Type B pancreatic cell (in vitro differentiated cells): ENCODE data around the gene SLC23A2. TPM values are rescaled to one million over a fixed set of nuclear protein-coding genes. Genes with fewer than 3 reads are reported as not detected.
A peak's percentile ranks its signal among the peaks of the same experiment; 100 is the strongest.
"Not testable (repeated sequence)": the region's sequence is repeated elsewhere in the genome, so short reads cannot be mapped to it uniquely, and the experiment has no call there.

Source experiments
- DNase-seq: peaks from one replicate; pipeline ENCODE4 v3.0.0; 2021; ENCODE audit warnings: mixed read lengths; ENCODE audit not compliant: unreplicated experiment; ENCODE audit errors: extremely low spot score
- H3K27ac Mint-ChIP-seq: 2 replicates; pipeline ENCODE4 v1.8.0; 2021; ENCODE audit warnings: mild to moderate bottlenecking, mixed read lengths
- H3K27me3 Mint-ChIP-seq: 2 replicates; pipeline ENCODE4 v1.8.0; 2021; ENCODE audit warnings: mixed read lengths
- H3K36me3 Mint-ChIP-seq: 2 replicates; pipeline ENCODE4 v1.8.0; 2021; ENCODE audit warnings: mixed read lengths
- H3K4me1 Mint-ChIP-seq: one replicate; pipeline ENCODE4 v1.8.0; 2021; ENCODE audit warnings: mixed read lengths; ENCODE audit not compliant: unreplicated experiment
- H3K4me3 Mint-ChIP-seq: 2 replicates; pipeline ENCODE4 v1.8.0; 2021; ENCODE audit warnings: mild to moderate bottlenecking, mixed read lengths
- H3K9me3 Mint-ChIP-seq: 2 replicates; pipeline ENCODE4 v1.8.0; 2021; ENCODE audit warnings: mixed read lengths
- CTCF ChIP-seq: fragments of 200-600 bp; sonication (generic); conservative IDR thresholded peaks from 2 replicates; pipeline ENCODE4 v1.5.0; 2021; ENCODE audit warnings: antibody characterized with exemption, mild to moderate bottlenecking
- total RNA-seq: library from RNA; stranded (reverse); gene quantifications from 2 replicates; pipeline ENCODE4 v1.2.1, GENCODE V29; 2021; ENCODE audit warnings: low replicate concordance

Gene SLC23A2
- total RNA-seq, 1 donor from 2014 or later: 19.6 TPM

GRCh38 chr20:4978050-4978918 lies 23.0 kb downstream of the SLC23A2 start:
- H3K4me3 Mint-ChIP-seq: no peak overlapping the region
- H3K36me3 Mint-ChIP-seq: no peaks in the 10 kb centered on the region
- H3K9me3 Mint-ChIP-seq: no peaks in the 10 kb centered on the region
- no peaks in the 10 kb centered on the region for H3K27me3 Mint-ChIP-seq
- peaks cover 17% of the 10 kb centered on the region for H3K4me1 Mint-ChIP-seq
- TF ChIP-seq CTCF: no peak
- no peak for DNase-seq
- no peak overlapping the region for H3K27ac Mint-ChIP-seq

- not testable (repeated sequence) for H3K27me3 Mint-ChIP-seq, H3K4me3 Mint-ChIP-seq, H3K9me3 Mint-ChIP-seq, DNase-seq, H3K36me3 Mint-ChIP-seq, H3K27ac Mint-ChIP-seq
- H3K4me1 Mint-ChIP-seq: peaks cover 25% of the 10 kb centered on the region
Measured at GRCh38 chr20:4976014-4976413, 25.3 kb downstream of the SLC23A2 start.

- H3K4me1 Mint-ChIP-seq: peaks cover 22% of the 10 kb centered on the region
- peak overlapping the region; percentile 36 for H3K27ac Mint-ChIP-seq
- no peaks in the 10 kb centered on the region for H3K36me3 Mint-ChIP-seq
- no peak for TF ChIP-seq CTCF
- no peaks in the 10 kb centered on the region for H3K9me3 Mint-ChIP-seq
- DNase-seq: no peak
- peak overlapping the region; percentile 24 for H3K4me3 Mint-ChIP-seq
- H3K27me3 Mint-ChIP-seq: no peaks in the 10 kb centered on the region
Measured at GRCh38 chr20:4973330-4974097, 27.8 kb downstream of the SLC23A2 start.

- no peak for DNase-seq
- no peak for TF ChIP-seq CTCF
- peaks cover 14% of the 10 kb centered on the region for H3K4me1 Mint-ChIP-seq
- H3K9me3 Mint-ChIP-seq: no peaks in the 10 kb centered on the region
- peak overlapping the region; percentile 36 for H3K27ac Mint-ChIP-seq
- peaks cover 8% of the 10 kb centered on the region for H3K36me3 Mint-ChIP-seq
- H3K27me3 Mint-ChIP-seq: no peaks in the 10 kb centered on the region
- peak overlapping the region; percentile 37 for H3K4me3 Mint-ChIP-seq
Measured at GRCh38 chr20:4972506-4973251, 28.6 kb downstream of the SLC23A2 start.

- Mint-ChIP-seq H3K9me3 (no peaks in the 10 kb centered on the region), H3K27me3 (no peaks in the 10 kb centered on the region), H3K36me3 (peaks cover 8% of the 10 kb centered on the region), H3K4me3 (no peak overlapping the region), H3K27ac (no peak overlapping the region), H3K4me1 (peaks cover 14% of the 10 kb centered on the region)
- no peak for TF ChIP-seq CTCF
- DNase-seq: no peak
Measured at GRCh38 chr20:4971064-4971463, 30.2 kb downstream of the SLC23A2 start.
